DMS79 (cell line): Measurements from ENCODE around the gene IRF7.

ENCODE experiments used
- DNase-seq: peaks from one replicate; lab custom pipeline; 2025; lab: John Stamatoyannopoulos, UW

Gene IRF7

GRCh38 chr11:563812-564578, 51.8 kb downstream of the IRF7 start:
- no peak for DNase-seq

DNA sequence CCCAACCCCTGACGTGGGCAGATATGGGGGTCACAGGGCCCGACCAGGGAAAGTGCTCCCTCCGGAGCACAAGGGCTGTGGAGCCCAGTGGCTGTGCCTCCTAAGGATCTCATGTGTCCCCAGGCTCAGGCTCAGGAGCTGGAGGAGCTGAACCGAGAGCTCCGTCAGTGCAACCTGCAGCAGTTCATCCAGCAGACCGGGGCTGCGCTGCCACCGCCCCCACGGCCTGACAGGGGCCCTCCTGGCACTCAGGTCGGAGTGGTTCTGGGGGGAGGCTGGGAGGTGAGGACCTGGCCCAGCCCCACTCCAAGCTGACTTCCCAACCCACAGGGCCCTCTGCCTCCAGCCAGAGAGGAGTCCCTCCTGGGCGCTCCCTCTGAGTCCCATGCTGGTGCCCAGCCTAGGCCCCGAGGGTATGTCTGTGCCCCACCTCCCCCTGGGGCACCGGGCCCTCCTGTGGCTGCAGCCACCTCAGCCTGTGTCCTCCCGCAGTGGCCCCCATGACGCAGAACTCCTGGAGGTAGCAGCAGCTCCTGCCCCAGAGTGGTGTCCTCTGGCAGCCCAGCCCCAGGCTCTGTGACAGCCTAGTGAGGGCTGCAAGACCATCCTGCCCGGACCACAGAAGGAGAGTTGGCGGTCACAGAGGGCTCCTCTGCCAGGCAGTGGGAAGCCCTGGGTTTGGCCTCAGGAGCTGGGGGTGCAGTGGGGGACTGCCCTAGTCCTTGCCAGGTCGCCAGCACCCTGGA, 52.5 kb downstream of the IRF7 start:
- DNase-seq = no peak
